ENCODE results near the gene ATP2A3.

- no peak for TF ChIP-seq POLR2A (IDR thresholded peaks at IDR 0.05)
- TF ChIP-seq, protein P1, sequence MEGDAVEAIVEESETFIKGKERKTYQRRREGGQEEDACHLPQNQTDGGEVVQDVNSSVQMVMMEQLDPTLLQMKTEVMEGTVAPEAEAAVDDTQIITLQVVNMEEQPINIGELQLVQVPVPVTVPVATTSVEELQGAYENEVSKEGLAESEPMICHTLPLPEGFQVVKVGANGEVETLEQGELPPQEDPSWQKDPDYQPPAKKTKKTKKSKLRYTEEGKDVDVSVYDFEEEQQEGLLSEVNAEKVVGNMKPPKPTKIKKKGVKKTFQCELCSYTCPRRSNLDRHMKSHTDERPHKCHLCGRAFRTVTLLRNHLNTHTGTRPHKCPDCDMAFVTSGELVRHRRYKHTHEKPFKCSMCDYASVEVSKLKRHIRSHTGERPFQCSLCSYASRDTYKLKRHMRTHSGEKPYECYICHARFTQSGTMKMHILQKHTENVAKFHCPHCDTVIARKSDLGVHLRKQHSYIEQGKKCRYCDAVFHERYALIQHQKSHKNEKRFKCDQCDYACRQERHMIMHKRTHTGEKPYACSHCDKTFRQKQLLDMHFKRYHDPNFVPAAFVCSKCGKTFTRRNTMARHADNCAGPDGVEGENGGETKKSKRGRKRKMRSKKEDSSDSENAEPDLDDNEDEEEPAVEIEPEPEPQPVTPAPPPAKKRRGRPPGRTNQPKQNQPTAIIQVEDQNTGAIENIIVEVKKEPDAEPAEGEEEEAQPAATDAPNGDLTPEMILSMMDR (IDR thresholded peaks at IDR 0.05) = no peak
Observed at GRCh38 chr17:3998436-3998835, 34.2 kb upstream of the ATP2A3 start.
